ENCODE data around the gene ZNF33B.

- TF ChIP-seq CTCF (IDR thresholded peaks at IDR 0.05) (no peak), POLR2A (IDR thresholded peaks at IDR 0.05) (no peak)
Measured at GRCh38 chr10:42646214-42646613, 7.8 kb upstream of the ZNF33B start.

Measured in thyroid gland (tissue), 4 donors.